Lower leg skin (tissue), 4 donors: ENCODE data around the gene TRAM2. TPM values are rescaled to one million over a fixed set of nuclear protein-coding genes. Genes with fewer than 3 reads are reported as not detected.
"Not testable (repeated sequence)": the region's sequence is repeated elsewhere in the genome, so short reads cannot be mapped to it uniquely, and the experiment has no call there.

Source experiments
- DNase-seq, 2 donors: peaks; one replicate each; pipeline ENCODE4 v3.0.0-alpha.2; 2019; ENCODE audit warnings: low spot score in 2 of 2
- H3K4me3 ChIP-seq: fragments of 200-600 bp; sonication (generic); 2 replicates; pipeline ENCODE4 v1.5.1; 2017; ENCODE audit warnings: mild to moderate bottlenecking, low read depth; ENCODE audit not compliant: poor library complexity, severe bottlenecking
- POLR2A ChIP-seq, 2 donors: fragments of 450-650 bp; IDR thresholded peaks; one replicate each; pipeline ENCODE4 v1.6.1; 2016 to 2017; ENCODE audit warnings: antibody characterized with exemption in 2 of 2, mild to moderate bottlenecking in 1 of 2, moderate library complexity in 1 of 2
- WGBS, 2 donors: methylation state at CpG; one replicate each; pipeline ENCODE4 v1.1.5; 2018; 5-methylcytosine and 5-hydroxymethylcytosine counted together
- intact Hi-C: fragments of 100-400 bp; cut with DNase I; formaldehyde crosslinking; loops from one replicate; pipeline ENCODE4 v1.15.0; 2023; ENCODE audit warnings: low total_unique reads
- total RNA-seq, 4 donors: library from RNA; depleted of rRNA; stranded (reverse); fragments of >200 nt; gene quantifications; one replicate each; pipeline ENCODE4 v1.1.0, GENCODE V29; 2016
- TF ChIP-seq, protein P1 (sequence below), 3 donors: fragments of 450-650 bp; IDR thresholded peaks; one replicate each; pipeline ENCODE4 v1.5.1; 2016; ENCODE audit warnings: antibody characterized with exemption in 3 of 3, mild to moderate bottlenecking in 3 of 3, moderate library complexity in 2 of 3

Gene TRAM2
- total RNA-seq, 4 donors from 2014 or later: 3.7 to 11.5 (median 7.0) TPM

GRCh38 chr6:52489881-52490280 is 87.0 kb downstream of the TRAM2 start:
- 76 to 80% methylated on average over 5 of the region's 5 CpGs for whole genome bisulfite sequencing, 2 donors
- H3K4me3 ChIP-seq: no peak overlapping the region
- TF ChIP-seq, protein P1, sequence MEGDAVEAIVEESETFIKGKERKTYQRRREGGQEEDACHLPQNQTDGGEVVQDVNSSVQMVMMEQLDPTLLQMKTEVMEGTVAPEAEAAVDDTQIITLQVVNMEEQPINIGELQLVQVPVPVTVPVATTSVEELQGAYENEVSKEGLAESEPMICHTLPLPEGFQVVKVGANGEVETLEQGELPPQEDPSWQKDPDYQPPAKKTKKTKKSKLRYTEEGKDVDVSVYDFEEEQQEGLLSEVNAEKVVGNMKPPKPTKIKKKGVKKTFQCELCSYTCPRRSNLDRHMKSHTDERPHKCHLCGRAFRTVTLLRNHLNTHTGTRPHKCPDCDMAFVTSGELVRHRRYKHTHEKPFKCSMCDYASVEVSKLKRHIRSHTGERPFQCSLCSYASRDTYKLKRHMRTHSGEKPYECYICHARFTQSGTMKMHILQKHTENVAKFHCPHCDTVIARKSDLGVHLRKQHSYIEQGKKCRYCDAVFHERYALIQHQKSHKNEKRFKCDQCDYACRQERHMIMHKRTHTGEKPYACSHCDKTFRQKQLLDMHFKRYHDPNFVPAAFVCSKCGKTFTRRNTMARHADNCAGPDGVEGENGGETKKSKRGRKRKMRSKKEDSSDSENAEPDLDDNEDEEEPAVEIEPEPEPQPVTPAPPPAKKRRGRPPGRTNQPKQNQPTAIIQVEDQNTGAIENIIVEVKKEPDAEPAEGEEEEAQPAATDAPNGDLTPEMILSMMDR (IDR thresholded peaks at IDR 0.05): no peak
- no peak for TF ChIP-seq POLR2A (IDR thresholded peaks at IDR 0.05)
- intact Hi-C loops: loop anchor here (10.0 kb wide), 1 partner anchor 55 kb away; no protein-coding TSS in a partner anchor
- DNase-seq: no peak

DNA sequence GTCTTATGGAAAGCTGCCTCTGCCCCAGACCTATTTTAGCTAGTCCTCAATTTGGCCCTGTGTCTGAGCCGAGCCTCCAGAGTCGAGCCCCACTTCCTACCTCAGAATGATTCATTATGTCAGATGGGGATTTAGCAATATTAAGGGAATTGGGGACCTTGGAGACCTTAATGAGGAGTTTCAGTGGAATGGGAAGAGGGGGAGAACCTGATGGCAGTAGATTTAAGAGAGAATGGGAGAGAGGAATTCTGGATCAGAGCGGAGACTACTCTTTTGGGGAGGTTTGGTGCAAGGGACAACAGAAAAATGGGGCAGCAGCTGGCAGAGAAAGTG is 93.2 kb downstream of the TRAM2 start:
- H3K4me3 ChIP-seq: no peak overlapping the region
- 86 to 93% methylated on average over 3 of the region's 3 CpGs for WGBS, 2 donors
- DNase-seq: no peak
- intact Hi-C loops: loop anchor here (10.0 kb wide), 1 partner anchor 49 kb away; no protein-coding TSS in a partner anchor
- TF ChIP-seq POLR2A (IDR thresholded peaks at IDR 0.05): no peak
- TF ChIP-seq, protein P1 (IDR thresholded peaks at IDR 0.05): no peak

- 84 to 90% methylated on average over 7 of the region's 7 CpGs for WGBS, 2 donors
- intact Hi-C loops: loop anchor here (10.0 kb wide), 1 partner anchor 48 kb away; no protein-coding TSS in a partner anchor
- no peak overlapping the region for H3K4me3 ChIP-seq
- TF ChIP-seq POLR2A (IDR thresholded peaks at IDR 0.05): no peak
- TF ChIP-seq, protein P1 (IDR thresholded peaks at IDR 0.05): no peak
- no peak for DNase-seq
Observed at GRCh38 chr6:52482903-52483670, 93.8 kb downstream of the TRAM2 start.

GRCh38 chr6:52475307-52475706 is 101.6 kb downstream of the TRAM2 start:
- 50 to 63% methylated on average over 2 of the region's 2 CpGs for WGBS, 2 donors
- no peak for DNase-seq
- intact Hi-C loops: no loop called here
- no peak overlapping the region for H3K4me3 ChIP-seq
- TF ChIP-seq, protein P1 (IDR thresholded peaks at IDR 0.05): no peak
- TF ChIP-seq POLR2A (IDR thresholded peaks at IDR 0.05): no peak

DNA sequence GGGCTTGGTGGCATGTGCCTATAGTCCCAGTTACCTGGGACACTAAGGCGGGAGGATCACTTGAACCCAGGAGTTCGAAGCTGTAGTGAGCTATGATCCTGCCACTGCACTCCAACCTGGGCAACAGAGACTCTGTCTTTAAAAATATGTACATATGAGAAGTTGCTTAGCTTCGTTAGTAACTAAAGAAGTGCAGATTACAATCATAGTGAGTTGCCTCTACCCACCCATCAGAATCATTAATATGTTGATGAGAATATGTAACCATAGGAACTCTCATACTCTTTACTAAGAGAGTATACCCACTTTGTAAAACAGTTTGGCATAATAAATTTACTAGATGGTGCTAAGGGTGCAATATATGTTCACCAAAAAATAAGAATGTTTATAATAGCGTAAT is 102.7 kb downstream of the TRAM2 start:
- intact Hi-C loops: no loop called here
- 92 to 98% methylated on average over 4 of the region's 4 CpGs for WGBS, 2 donors
- no peak for DNase-seq
- H3K4me3 ChIP-seq: no peak overlapping the region
- TF ChIP-seq, protein P1 (IDR thresholded peaks at IDR 0.05): no peak
- TF ChIP-seq POLR2A (IDR thresholded peaks at IDR 0.05): no peak

GRCh38 chr6:52461194-52461593 is 115.7 kb downstream of the TRAM2 start:
- 91 to 92% methylated on average over 2 of the region's 2 CpGs for WGBS, 2 donors

More at GRCh38 chr6:52461194-52461593, 115.7 kb downstream of the TRAM2 start:
- intact Hi-C loops, H3K4me3 ChIP-seq, DNase-seq: not testable (repeated sequence)
